GM18868 (cell line): ENCODE measurements around the gene OPRM1.

Experiments used
- ATAC-seq: cut with Tn5 transposase; IDR thresholded peaks from one replicate; pipeline ENCODE4 v1.9.1; 2021; ENCODE audit warnings: mild to moderate bottlenecking, moderate library complexity; ENCODE audit not compliant: unreplicated experiment

Gene OPRM1

GRCh38 chr6:154080461-154081189, 41.6 kb downstream of the OPRM1 start:
- no peak for ATAC-seq

- ATAC-seq: no peak
Observed at GRCh38 chr6:154086510-154086909, 47.5 kb downstream of the OPRM1 start.

- ATAC-seq: no peak
Observed at GRCh38 chr6:154092326-154092962, 53.4 kb downstream of the OPRM1 start.

- no peak for ATAC-seq
Observed at GRCh38 chr6:154093231-154094044, 54.4 kb downstream of the OPRM1 start.

- ATAC-seq: no peak
Observed at GRCh38 chr6:154095571-154095970, 56.5 kb downstream of the OPRM1 start.

GRCh38 chr6:154096316-154096715, 57.3 kb downstream of the OPRM1 start:
- ATAC-seq: no peak

GRCh38 chr6:154096834-154097233, 57.8 kb downstream of the OPRM1 start:
- no peak for ATAC-seq

GRCh38 chr6:154099211-154099610, 60.2 kb downstream of the OPRM1 start:
- no peak for ATAC-seq

GRCh38 chr6:154106251-154106650, 67.2 kb downstream of the OPRM1 start:
- no peak for ATAC-seq

- no peak for ATAC-seq
Observed at GRCh38 chr6:154111025-154111424, 72.0 kb downstream of the OPRM1 start.

GRCh38 chr6:154112181-154112809, 73.3 kb downstream of the OPRM1 start:
- no peak for ATAC-seq

GRCh38 chr6:154113392-154113791, 74.4 kb downstream of the OPRM1 start:
- no peak for ATAC-seq

- ATAC-seq: no peak
Observed at GRCh38 chr6:154117485-154117884, 78.4 kb downstream of the OPRM1 start.

GRCh38 chr6:154122195-154122925, 83.3 kb downstream of the OPRM1 start:
- ATAC-seq: no peak

- ATAC-seq: no peak
Observed at GRCh38 chr6:154123155-154123956, 84.3 kb downstream of the OPRM1 start.

- no peak for ATAC-seq
Observed at GRCh38 chr6:154125421-154125820, 86.4 kb downstream of the OPRM1 start.

GRCh38 chr6:154127657-154128056, 88.6 kb downstream of the OPRM1 start:
- no peak for ATAC-seq

GRCh38 chr6:154134471-154135147, 95.6 kb downstream of the OPRM1 start:
- ATAC-seq: no peak

- ATAC-seq: no peak
Observed at GRCh38 chr6:154138793-154139192, 99.8 kb downstream of the OPRM1 start.
